GM23338 (cell line): ENCODE results near the gene LIPM. TPM values are rescaled to one million over a fixed set of nuclear protein-coding genes. Genes with fewer than 3 reads are reported as not detected.

Experiments
- ATAC-seq: fragments of 200-7000 bp; cut with Tn5 transposase; 3 replicates; pipeline ENCODE4 v1.9.1; 2020
- DNase-seq: peaks from one replicate; pipeline ENCODE4 v3.0.0-alpha.2; 2015; ENCODE audit warnings: low spot score
- H2AFZ ChIP-seq: fragments of 200-600 bp; sonication (generic); 2 replicates; pipeline ENCODE4 v1.8.0; 2016; ENCODE audit warnings: antibody characterized with exemption, mild to moderate bottlenecking, moderate library complexity
- H3F3A ChIP-seq: fragments of 200-600 bp; sonication (generic); replicated peaks from 2 replicates; pipeline ENCODE4 v1.8.0; 2017; ENCODE audit warnings: antibody characterized with exemption, mixed run types, low read depth
- H3K27ac ChIP-seq: fragments of 200-600 bp; sonication (generic); 2 replicates; pipeline ENCODE4 v1.6.1; 2016; ENCODE audit warnings: low read depth
- H3K27me3 ChIP-seq: fragments of 200-600 bp; sonication (generic); 2 replicates; pipeline ENCODE4 v1.8.0; 2016; ENCODE audit warnings: mild to moderate bottlenecking, mixed run types, moderate library complexity; ENCODE audit not compliant: insufficient read depth
- H3K36me3 ChIP-seq: fragments of 200-600 bp; sonication (generic); 2 replicates; pipeline ENCODE4 v1.8.0; 2016; ENCODE audit warnings: mild to moderate bottlenecking; ENCODE audit not compliant: insufficient read depth
- H3K4me1 ChIP-seq: fragments of 200-600 bp; sonication (generic); 2 replicates; pipeline ENCODE4 v1.8.0; 2016; ENCODE audit warnings: mild to moderate bottlenecking, moderate library complexity; ENCODE audit not compliant: insufficient read depth
- H3K4me2 ChIP-seq: fragments of 200-600 bp; sonication (generic); 2 replicates; pipeline ENCODE4 v1.7.1; 2017; ENCODE audit warnings: mixed run types
- H3K4me3 ChIP-seq: fragments of 200-600 bp; sonication (generic); 2 replicates; pipeline ENCODE4 v1.6.1; 2016; ENCODE audit warnings: mixed run types
- H3K79me2 ChIP-seq: fragments of 200-600 bp; sonication (generic); replicated peaks from 2 replicates; pipeline ENCODE4 v1.8.0; 2017; ENCODE audit warnings: mild to moderate bottlenecking; ENCODE audit not compliant: insufficient read depth
- H3K9me2 ChIP-seq: fragments of 200-600 bp; sonication (generic); 2 replicates; pipeline ENCODE4 v1.8.0; 2017; ENCODE audit not compliant: insufficient read depth
- H4K20me1 ChIP-seq: fragments of 200-600 bp; sonication (generic); replicated peaks from 2 replicates; pipeline ENCODE4 v1.8.0; 2017; ENCODE audit warnings: mild to moderate bottlenecking; ENCODE audit not compliant: insufficient read depth
- H3K27ac Mint-ChIP-seq: 2 replicates; pipeline ENCODE4 v1.8.0; 2020; ENCODE audit warnings: inconsistent platforms, mild to moderate bottlenecking, moderate library complexity, mixed read lengths
- H3K27me3 Mint-ChIP-seq: 3 replicates; pipeline ENCODE4 v1.8.0; 2022; ENCODE audit warnings: low read depth, mild to moderate bottlenecking, moderate library complexity, mixed read lengths, inconsistent platforms; ENCODE audit not compliant: insufficient read depth, poor library complexity
- H3K36me3 Mint-ChIP-seq: 3 replicates; pipeline ENCODE4 v1.8.0; 2021; ENCODE audit warnings: low read depth, mild to moderate bottlenecking, inconsistent platforms, moderate library complexity, mixed read lengths
- H3K4me1 Mint-ChIP-seq: 3 replicates; pipeline ENCODE4 v1.8.0; 2020; ENCODE audit warnings: mild to moderate bottlenecking, inconsistent platforms, mixed read lengths
- H3K4me3 Mint-ChIP-seq: 3 replicates; pipeline ENCODE4 v1.8.0; 2021; ENCODE audit warnings: moderate library complexity, mild to moderate bottlenecking, inconsistent platforms, mixed read lengths
- H3K9me3 Mint-ChIP-seq: 3 replicates; pipeline ENCODE4 v1.8.0; 2020; ENCODE audit warnings: moderate library complexity, mild to moderate bottlenecking, inconsistent platforms, mixed read lengths
- CREB1 ChIP-seq: fragments of 250-450 bp; sonication (Bioruptor Pico); IDR thresholded peaks from 2 replicates; pipeline ENCODE4 v1.5.0; 2020; ENCODE audit warnings: low read depth, mild to moderate bottlenecking, moderate library complexity
- EZH2 ChIP-seq: fragments of 200-600 bp; sonication (generic); IDR thresholded peaks from one replicate; pipeline ENCODE4 v1.8.0; 2017; ENCODE audit warnings: antibody characterized with exemption, mild to moderate bottlenecking, low read depth; ENCODE audit not compliant: unreplicated experiment
- EZH2phosphoT487 ChIP-seq: fragments of 200-600 bp; sonication (generic); IDR thresholded peaks from one replicate; pipeline ENCODE4 v1.8.1; 2018; ENCODE audit warnings: antibody characterized with exemption; ENCODE audit not compliant: unreplicated experiment
- JUNB ChIP-seq: IDR thresholded peaks from one replicate; pipeline ENCODE4 v1.6.1; 2016; ENCODE audit warnings: antibody characterized with exemption; ENCODE audit not compliant: unreplicated experiment
- NANOG ChIP-seq: IDR thresholded peaks from 2 replicates; pipeline ENCODE4 v1.6.1; 2016; ENCODE audit warnings: antibody characterized with exemption, borderline replicate concordance
- POLR2AphosphoS5 ChIP-seq: IDR thresholded peaks from 2 replicates; pipeline ENCODE4 v1.6.1; 2016; ENCODE audit warnings: antibody characterized with exemption, low read depth
- STAT1 ChIP-seq: IDR thresholded peaks from one replicate; pipeline ENCODE4 v1.6.1; 2016; ENCODE audit warnings: antibody characterized with exemption; ENCODE audit not compliant: unreplicated experiment
- ZNF114 ChIP-seq: fragments of 250-450 bp; sonication (Bioruptor Pico); IDR thresholded peaks from 2 replicates; pipeline ENCODE4 v1.5.0; 2020; ENCODE audit warnings: mild to moderate bottlenecking, moderate library complexity
- ZNF331 ChIP-seq: fragments of 250-450 bp; sonication (Bioruptor Pico); IDR thresholded peaks from 2 replicates; pipeline ENCODE4 v1.5.0; 2020; ENCODE audit warnings: low read depth, mild to moderate bottlenecking, moderate library complexity
- polyA plus RNA-seq: library from polyadenylated mRNA; unstranded; fragments of >200 nt; fragmentation: Nextera tagmentation; extraction: Ambion mirVana; gene quantifications from 2 replicates; pipeline ENCODE4 v1.2.1, GENCODE V29; 2016
- total RNA-seq: library from RNA; depleted of rRNA; stranded (reverse); fragments of >200 nt; shearing (Covaris generic); gene quantifications from 2 replicates; pipeline ENCODE4 v1.2.3, GENCODE V29; 2014
- TF ChIP-seq, protein P1 (sequence below): IDR thresholded peaks from 2 replicates; pipeline ENCODE4 v1.6.1; 2016; ENCODE audit warnings: antibody characterized with exemption
- TF ChIP-seq, protein P2 (sequence below), 2 experiments: fragments of 200-600 bp in 1 of 2; sonication (generic) in 1 of 2; conservative IDR thresholded peaks; 2 replicates each; pipeline versions ENCODE4 v1.5.1 to v1.6.1; 2016 to 2017; ENCODE audit warnings: antibody characterized with exemption in 2 of 2, low read depth in 2 of 2, mild to moderate bottlenecking in 2 of 2, moderate library complexity in 1 of 2
- TF ChIP-seq, protein P3 (sequence below): fragments of 250-450 bp; sonication (Bioruptor Pico); IDR thresholded peaks from 2 replicates; pipeline ENCODE4 v1.5.0; 2020; ENCODE audit warnings: mild to moderate bottlenecking, moderate library complexity
- TF ChIP-seq, protein P4 (sequence below): IDR thresholded peaks from one replicate; pipeline ENCODE4 v1.6.1; 2018; ENCODE audit warnings: antibody characterized with exemption; ENCODE audit not compliant: unreplicated experiment

LIPM gene
- total and polyA plus RNA-seq, 2 experiments from 2014 or later: not detected

DNA sequence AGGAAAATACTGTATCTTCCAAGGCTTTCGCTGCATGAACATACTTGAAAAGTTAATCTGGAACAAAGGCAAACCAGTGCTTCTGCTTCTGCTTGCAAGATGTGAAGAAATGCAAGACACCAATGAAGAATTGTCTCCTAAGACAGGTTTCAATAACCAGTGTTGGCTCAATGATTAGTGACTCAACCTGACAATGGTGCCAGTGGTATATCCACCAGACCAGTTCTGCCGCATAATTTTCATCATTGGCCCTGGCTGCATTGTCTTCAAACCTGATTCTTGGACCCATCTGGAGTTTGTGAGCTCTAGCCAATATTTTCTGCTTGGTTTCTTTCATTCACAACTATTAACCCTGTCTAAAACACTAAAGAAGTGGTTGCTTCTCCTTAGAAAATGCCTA, 63.9 kb downstream of the LIPM start:
- H3K27ac ChIP-seq: no peak overlapping the region
- H3K36me3 ChIP-seq: no peaks in the 10 kb centered on the region
- no peak for ATAC-seq
- no peak overlapping the region for H3K4me2 ChIP-seq
- no peaks in the 10 kb centered on the region for H3K9me3 Mint-ChIP-seq
- H3K9me2 ChIP-seq: no peaks in the 10 kb centered on the region
- no peaks in the 10 kb centered on the region for H3K79me2 ChIP-seq
- no peak overlapping the region for H3K4me3 Mint-ChIP-seq
- H3K27ac Mint-ChIP-seq: no peak overlapping the region
- no peaks in the 10 kb centered on the region for H3K27me3 ChIP-seq
- no peak for DNase-seq
- peaks cover 3% of the 10 kb centered on the region; the same call in 2 of the 3 replicates for H3K4me1 Mint-ChIP-seq
- no peaks in the 10 kb centered on the region for H4K20me1 ChIP-seq
- TF ChIP-seq STAT1: no peak
- no peak for TF ChIP-seq JUNB
- TF ChIP-seq, protein P1, sequence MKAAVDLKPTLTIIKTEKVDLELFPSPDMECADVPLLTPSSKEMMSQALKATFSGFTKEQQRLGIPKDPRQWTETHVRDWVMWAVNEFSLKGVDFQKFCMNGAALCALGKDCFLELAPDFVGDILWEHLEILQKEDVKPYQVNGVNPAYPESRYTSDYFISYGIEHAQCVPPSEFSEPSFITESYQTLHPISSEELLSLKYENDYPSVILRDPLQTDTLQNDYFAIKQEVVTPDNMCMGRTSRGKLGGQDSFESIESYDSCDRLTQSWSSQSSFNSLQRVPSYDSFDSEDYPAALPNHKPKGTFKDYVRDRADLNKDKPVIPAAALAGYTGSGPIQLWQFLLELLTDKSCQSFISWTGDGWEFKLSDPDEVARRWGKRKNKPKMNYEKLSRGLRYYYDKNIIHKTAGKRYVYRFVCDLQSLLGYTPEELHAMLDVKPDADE: no peak
- TF ChIP-seq, protein P2, sequence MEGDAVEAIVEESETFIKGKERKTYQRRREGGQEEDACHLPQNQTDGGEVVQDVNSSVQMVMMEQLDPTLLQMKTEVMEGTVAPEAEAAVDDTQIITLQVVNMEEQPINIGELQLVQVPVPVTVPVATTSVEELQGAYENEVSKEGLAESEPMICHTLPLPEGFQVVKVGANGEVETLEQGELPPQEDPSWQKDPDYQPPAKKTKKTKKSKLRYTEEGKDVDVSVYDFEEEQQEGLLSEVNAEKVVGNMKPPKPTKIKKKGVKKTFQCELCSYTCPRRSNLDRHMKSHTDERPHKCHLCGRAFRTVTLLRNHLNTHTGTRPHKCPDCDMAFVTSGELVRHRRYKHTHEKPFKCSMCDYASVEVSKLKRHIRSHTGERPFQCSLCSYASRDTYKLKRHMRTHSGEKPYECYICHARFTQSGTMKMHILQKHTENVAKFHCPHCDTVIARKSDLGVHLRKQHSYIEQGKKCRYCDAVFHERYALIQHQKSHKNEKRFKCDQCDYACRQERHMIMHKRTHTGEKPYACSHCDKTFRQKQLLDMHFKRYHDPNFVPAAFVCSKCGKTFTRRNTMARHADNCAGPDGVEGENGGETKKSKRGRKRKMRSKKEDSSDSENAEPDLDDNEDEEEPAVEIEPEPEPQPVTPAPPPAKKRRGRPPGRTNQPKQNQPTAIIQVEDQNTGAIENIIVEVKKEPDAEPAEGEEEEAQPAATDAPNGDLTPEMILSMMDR (conservative IDR thresholded peaks at IDR 0.05; ENCODE audit: low read depth in 2 of 2): no peak
- no peak for TF ChIP-seq EZH2phosphoT487
- TF ChIP-seq, protein P3, sequence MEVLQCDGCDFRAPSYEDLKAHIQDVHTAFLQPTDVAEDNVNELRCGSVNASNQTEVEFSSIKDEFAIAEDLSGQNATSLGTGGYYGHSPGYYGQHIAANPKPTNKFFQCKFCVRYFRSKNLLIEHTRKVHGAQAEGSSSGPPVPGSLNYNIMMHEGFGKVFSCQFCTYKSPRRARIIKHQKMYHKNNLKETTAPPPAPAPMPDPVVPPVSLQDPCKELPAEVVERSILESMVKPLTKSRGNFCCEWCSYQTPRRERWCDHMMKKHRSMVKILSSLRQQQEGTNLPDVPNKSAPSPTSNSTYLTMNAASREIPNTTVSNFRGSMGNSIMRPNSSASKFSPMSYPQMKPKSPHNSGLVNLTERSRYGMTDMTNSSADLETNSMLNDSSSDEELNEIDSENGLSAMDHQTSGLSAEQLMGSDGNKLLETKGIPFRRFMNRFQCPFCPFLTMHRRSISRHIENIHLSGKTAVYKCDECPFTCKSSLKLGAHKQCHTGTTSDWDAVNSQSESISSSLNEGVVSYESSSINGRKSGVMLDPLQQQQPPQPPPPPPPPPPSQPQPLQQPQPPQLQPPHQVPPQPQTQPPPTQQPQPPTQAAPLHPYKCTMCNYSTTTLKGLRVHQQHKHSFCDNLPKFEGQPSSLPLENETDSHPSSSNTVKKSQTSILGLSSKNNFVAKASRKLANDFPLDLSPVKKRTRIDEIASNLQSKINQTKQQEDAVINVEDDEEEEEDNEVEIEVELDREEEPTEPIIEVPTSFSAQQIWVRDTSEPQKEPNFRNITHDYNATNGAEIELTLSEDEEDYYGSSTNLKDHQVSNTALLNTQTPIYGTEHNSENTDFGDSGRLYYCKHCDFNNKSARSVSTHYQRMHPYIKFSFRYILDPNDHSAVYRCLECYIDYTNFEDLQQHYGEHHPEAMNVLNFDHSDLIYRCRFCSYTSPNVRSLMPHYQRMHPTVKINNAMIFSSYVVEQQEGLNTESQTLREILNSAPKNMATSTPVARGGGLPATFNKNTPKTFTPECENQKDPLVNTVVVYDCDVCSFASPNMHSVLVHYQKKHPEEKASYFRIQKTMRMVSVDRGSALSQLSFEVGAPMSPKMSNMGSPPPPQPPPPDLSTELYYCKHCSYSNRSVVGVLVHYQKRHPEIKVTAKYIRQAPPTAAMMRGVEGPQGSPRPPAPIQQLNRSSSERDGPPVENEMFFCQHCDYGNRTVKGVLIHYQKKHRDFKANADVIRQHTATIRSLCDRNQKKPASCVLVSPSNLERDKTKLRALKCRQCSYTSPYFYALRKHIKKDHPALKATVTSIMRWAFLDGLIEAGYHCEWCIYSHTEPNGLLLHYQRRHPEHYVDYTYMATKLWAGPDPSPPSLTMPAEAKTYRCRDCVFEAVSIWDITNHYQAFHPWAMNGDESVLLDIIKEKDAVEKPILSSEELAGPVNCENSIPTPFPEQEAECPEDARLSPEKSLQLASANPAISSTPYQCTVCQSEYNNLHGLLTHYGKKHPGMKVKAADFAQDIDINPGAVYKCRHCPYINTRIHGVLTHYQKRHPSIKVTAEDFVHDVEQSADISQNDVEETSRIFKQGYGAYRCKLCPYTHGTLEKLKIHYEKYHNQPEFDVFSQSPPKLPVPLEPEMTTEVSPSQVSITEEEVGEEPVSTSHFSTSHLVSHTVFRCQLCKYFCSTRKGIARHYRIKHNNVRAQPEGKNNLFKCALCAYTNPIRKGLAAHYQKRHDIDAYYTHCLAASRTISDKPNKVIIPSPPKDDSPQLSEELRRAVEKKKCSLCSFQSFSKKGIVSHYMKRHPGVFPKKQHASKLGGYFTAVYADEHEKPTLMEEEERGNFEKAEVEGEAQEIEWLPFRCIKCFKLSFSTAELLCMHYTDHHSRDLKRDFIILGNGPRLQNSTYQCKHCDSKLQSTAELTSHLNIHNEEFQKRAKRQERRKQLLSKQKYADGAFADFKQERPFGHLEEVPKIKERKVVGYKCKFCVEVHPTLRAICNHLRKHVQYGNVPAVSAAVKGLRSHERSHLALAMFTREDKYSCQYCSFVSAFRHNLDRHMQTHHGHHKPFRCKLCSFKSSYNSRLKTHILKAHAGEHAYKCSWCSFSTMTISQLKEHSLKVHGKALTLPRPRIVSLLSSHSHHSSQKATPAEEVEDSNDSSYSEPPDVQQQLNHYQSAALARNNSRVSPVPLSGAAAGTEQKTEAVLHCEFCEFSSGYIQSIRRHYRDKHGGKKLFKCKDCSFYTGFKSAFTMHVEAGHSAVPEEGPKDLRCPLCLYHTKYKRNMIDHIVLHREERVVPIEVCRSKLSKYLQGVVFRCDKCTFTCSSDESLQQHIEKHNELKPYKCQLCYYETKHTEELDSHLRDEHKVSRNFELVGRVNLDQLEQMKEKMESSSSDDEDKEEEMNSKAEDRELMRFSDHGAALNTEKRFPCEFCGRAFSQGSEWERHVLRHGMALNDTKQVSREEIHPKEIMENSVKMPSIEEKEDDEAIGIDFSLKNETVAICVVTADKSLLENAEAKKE (CRISPR knock-in tag): no peak
- TF ChIP-seq ZNF331 (CRISPR knock-in tag): no peak
- TF ChIP-seq CREB1 (CRISPR knock-in tag): no peak
- no peak for TF ChIP-seq ZNF114 (CRISPR knock-in tag)
- TF ChIP-seq, protein P4, sequence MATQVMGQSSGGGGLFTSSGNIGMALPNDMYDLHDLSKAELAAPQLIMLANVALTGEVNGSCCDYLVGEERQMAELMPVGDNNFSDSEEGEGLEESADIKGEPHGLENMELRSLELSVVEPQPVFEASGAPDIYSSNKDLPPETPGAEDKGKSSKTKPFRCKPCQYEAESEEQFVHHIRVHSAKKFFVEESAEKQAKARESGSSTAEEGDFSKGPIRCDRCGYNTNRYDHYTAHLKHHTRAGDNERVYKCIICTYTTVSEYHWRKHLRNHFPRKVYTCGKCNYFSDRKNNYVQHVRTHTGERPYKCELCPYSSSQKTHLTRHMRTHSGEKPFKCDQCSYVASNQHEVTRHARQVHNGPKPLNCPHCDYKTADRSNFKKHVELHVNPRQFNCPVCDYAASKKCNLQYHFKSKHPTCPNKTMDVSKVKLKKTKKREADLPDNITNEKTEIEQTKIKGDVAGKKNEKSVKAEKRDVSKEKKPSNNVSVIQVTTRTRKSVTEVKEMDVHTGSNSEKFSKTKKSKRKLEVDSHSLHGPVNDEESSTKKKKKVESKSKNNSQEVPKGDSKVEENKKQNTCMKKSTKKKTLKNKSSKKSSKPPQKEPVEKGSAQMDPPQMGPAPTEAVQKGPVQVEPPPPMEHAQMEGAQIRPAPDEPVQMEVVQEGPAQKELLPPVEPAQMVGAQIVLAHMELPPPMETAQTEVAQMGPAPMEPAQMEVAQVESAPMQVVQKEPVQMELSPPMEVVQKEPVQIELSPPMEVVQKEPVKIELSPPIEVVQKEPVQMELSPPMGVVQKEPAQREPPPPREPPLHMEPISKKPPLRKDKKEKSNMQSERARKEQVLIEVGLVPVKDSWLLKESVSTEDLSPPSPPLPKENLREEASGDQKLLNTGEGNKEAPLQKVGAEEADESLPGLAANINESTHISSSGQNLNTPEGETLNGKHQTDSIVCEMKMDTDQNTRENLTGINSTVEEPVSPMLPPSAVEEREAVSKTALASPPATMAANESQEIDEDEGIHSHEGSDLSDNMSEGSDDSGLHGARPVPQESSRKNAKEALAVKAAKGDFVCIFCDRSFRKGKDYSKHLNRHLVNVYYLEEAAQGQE: no peak
- TF ChIP-seq EZH2: no peak
- no peak for TF ChIP-seq POLR2AphosphoS5
- no peak for TF ChIP-seq NANOG
- H3K27me3 Mint-ChIP-seq: no peaks in the 10 kb centered on the region
- no peak overlapping the region for H2AFZ ChIP-seq
- no peaks in the 10 kb centered on the region for H3F3A ChIP-seq
- H3K4me3 ChIP-seq: no peak overlapping the region
- H3K36me3 Mint-ChIP-seq: no peaks in the 10 kb centered on the region
- H3K4me1 ChIP-seq: peaks cover 6% of the 10 kb centered on the region
